ENCODE results near the gene REV3L. TPM values are rescaled to one million over a fixed set of nuclear protein-coding genes. Genes with fewer than 3 reads are reported as not detected.

Gene REV3L
- total RNA-seq, 1 experiment from 2014 or later, result 5.7 TPM

DNA sequence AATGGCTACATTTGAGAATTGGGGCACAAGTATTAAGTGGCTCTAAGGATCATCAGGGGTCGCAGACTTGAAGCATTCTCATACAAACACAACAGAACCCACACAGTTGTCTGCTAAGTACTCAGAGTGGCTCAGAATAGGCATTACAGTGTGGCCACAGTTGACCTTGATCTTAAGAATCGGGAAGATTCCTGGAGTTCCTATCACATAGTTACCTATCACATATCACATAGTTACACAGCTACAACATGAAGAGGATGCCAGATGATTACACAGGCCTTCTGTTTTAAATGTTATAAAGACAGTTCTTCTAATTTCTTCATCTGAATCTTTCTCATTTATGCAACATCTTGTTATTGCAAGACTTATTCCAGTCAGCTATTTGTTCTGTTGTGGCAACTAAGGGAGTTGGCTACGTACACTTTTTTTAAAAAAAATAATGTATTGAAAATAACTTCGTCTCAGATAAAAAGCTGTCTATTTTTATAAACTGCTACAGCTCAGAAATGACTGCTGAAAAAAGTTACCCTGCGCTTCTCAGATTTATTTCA is 129.0 kb downstream of the REV3L start (continued):
- no peak for TF ChIP-seq TCF7 (CRISPR knock-in tag; IDR thresholded peaks at IDR 0.05; ENCODE audit: low read depth)

DNA sequence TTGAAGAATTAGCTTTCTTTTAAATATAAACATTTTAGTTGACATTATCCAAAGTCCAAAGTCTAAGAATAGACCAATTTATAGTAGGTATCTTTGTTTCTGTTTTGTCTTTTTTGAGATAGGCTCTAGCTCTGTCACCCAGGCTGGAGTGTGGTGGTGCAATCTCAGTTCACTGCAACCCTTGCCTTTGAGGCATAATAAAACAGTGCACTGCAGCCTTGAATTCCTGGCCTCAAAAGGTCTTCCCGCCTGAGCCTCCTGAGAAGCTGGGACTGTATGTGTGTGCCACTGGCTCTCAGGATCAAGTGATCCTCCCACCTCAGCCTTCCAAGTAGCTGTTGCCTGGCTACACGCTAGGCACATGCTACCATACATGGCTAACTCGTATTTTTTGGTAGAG is 135.4 kb downstream of the REV3L start:
- POLR2A ChIA-PET, result no interaction called here
- ATAC-seq (no peak), DNase-seq (ENCODE audit: low spot score) (no peak)
- TF ChIP-seq SMAD4 (CRISPR knock-in tag; IDR thresholded peaks at IDR 0.05) (no peak), ESRRA (CRISPR knock-in tag; IDR thresholded peaks at IDR 0.05; ENCODE audit: borderline replicate concordance) (no peak), MXD4 (CRISPR knock-in tag; IDR thresholded peaks at IDR 0.05; ENCODE audit: borderline replicate concordance) (no peak), ETV6 (CRISPR knock-in tag; IDR thresholded peaks at IDR 0.05) (no peak), JAZF1 (CRISPR knock-in tag; IDR thresholded peaks at IDR 0.05) (no peak), SOX15 (CRISPR knock-in tag; IDR thresholded peaks at IDR 0.05) (no peak), CREB1 (CRISPR knock-in tag; IDR thresholded peaks at IDR 0.05) (no peak), OVOL2 (CRISPR knock-in tag; IDR thresholded peaks at IDR 0.05; ENCODE audit: borderline replicate concordance) (no peak), ZNF138 (CRISPR knock-in tag; conservative IDR thresholded peaks at IDR 0.05) (no peak), NFE2L1 (CRISPR knock-in tag; IDR thresholded peaks at IDR 0.05) (no peak), EMX1 (CRISPR knock-in tag; IDR thresholded peaks at IDR 0.05) (no peak)
- TF ChIP-seq, protein P1, sequence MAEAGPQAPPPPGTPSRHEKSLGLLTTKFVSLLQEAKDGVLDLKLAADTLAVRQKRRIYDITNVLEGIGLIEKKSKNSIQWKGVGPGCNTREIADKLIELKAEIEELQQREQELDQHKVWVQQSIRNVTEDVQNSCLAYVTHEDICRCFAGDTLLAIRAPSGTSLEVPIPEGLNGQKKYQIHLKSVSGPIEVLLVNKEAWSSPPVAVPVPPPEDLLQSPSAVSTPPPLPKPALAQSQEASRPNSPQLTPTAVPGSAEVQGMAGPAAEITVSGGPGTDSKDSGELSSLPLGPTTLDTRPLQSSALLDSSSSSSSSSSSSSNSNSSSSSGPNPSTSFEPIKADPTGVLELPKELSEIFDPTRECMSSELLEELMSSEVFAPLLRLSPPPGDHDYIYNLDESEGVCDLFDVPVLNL (CRISPR knock-in tag; IDR thresholded peaks at IDR 0.05; ENCODE audit: borderline replicate concordance, low read depth), result no peak
- TF ChIP-seq, protein P2, sequence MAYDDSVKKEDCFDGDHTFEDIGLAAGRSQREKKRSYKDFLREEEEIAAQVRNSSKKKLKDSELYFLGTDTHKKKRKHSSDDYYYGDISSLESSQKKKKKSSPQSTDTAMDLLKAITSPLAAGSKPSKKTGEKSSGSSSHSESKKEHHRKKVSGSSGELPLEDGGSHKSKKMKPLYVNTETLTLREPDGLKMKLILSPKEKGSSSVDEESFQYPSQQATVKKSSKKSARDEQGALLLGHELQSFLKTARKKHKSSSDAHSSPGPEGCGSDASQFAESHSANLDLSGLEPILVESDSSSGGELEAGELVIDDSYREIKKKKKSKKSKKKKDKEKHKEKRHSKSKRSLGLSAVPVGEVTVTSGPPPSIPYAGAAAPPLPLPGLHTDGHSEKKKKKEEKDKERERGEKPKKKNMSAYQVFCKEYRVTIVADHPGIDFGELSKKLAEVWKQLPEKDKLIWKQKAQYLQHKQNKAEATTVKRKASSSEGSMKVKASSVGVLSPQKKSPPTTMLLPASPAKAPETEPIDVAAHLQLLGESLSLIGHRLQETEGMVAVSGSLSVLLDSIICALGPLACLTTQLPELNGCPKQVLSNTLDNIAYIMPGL (CRISPR knock-in tag; IDR thresholded peaks at IDR 0.05), result no peak
- TF ChIP-seq, protein P3, sequence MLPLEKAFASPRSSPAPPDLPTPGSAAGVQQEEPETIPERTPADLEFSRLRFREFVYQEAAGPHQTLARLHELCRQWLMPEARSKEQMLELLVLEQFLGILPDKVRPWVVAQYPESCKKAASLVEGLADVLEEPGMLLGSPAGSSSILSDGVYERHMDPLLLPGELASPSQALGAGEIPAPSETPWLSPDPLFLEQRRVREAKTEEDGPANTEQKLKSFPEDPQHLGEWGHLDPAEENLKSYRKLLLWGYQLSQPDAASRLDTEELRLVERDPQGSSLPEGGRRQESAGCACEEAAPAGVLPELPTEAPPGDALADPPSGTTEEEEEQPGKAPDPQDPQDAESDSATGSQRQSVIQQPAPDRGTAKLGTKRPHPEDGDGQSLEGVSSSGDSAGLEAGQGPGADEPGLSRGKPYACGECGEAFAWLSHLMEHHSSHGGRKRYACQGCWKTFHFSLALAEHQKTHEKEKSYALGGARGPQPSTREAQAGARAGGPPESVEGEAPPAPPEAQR (CRISPR knock-in tag; IDR thresholded peaks at IDR 0.05), result no peak
- TF ChIP-seq, protein P4, sequence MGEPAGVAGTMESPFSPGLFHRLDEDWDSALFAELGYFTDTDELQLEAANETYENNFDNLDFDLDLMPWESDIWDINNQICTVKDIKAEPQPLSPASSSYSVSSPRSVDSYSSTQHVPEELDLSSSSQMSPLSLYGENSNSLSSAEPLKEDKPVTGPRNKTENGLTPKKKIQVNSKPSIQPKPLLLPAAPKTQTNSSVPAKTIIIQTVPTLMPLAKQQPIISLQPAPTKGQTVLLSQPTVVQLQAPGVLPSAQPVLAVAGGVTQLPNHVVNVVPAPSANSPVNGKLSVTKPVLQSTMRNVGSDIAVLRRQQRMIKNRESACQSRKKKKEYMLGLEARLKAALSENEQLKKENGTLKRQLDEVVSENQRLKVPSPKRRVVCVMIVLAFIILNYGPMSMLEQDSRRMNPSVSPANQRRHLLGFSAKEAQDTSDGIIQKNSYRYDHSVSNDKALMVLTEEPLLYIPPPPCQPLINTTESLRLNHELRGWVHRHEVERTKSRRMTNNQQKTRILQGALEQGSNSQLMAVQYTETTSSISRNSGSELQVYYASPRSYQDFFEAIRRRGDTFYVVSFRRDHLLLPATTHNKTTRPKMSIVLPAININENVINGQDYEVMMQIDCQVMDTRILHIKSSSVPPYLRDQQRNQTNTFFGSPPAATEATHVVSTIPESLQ (CRISPR knock-in tag; IDR thresholded peaks at IDR 0.05), result no peak
- TF ChIP-seq, protein P5, sequence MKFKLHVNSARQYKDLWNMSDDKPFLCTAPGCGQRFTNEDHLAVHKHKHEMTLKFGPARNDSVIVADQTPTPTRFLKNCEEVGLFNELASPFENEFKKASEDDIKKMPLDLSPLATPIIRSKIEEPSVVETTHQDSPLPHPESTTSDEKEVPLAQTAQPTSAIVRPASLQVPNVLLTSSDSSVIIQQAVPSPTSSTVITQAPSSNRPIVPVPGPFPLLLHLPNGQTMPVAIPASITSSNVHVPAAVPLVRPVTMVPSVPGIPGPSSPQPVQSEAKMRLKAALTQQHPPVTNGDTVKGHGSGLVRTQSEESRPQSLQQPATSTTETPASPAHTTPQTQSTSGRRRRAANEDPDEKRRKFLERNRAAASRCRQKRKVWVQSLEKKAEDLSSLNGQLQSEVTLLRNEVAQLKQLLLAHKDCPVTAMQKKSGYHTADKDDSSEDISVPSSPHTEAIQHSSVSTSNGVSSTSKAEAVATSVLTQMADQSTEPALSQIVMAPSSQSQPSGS (CRISPR knock-in tag; IDR thresholded peaks at IDR 0.05; ENCODE audit: borderline replicate concordance, low read depth), result no peak
- TF ChIP-seq, protein P6, sequence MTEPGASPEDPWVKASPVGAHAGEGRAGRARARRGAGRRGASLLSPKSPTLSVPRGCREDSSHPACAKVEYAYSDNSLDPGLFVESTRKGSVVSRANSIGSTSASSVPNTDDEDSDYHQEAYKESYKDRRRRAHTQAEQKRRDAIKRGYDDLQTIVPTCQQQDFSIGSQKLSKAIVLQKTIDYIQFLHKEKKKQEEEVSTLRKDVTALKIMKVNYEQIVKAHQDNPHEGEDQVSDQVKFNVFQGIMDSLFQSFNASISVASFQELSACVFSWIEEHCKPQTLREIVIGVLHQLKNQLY (CRISPR knock-in tag; IDR thresholded peaks at IDR 0.05), result no peak
- TF ChIP-seq, protein P7, sequence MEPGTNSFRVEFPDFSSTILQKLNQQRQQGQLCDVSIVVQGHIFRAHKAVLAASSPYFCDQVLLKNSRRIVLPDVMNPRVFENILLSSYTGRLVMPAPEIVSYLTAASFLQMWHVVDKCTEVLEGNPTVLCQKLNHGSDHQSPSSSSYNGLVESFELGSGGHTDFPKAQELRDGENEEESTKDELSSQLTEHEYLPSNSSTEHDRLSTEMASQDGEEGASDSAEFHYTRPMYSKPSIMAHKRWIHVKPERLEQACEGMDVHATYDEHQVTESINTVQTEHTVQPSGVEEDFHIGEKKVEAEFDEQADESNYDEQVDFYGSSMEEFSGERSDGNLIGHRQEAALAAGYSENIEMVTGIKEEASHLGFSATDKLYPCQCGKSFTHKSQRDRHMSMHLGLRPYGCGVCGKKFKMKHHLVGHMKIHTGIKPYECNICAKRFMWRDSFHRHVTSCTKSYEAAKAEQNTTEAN (CRISPR knock-in tag; IDR thresholded peaks at IDR 0.05), result no peak
- Mint-ChIP-seq H3K9me3 (no peaks in the 10 kb centered on the region), H3K27me3 (ENCODE audit: low read depth) (no peaks in the 10 kb centered on the region), H3K27ac (no peak overlapping the region), H3K4me3 (no peak overlapping the region), H3K4me1 (peaks cover 7% of the 10 kb centered on the region), H3K36me3 (no peaks in the 10 kb centered on the region)
- CTCF ChIA-PET, result interaction anchor here (1.3 to 1.4 kb wide), 2 partner anchors 14 to 89 kb away, joined by 4 to 5 read pairs; a partner anchor contains a TSS

Measured in WTC11 (cell line).